Endothelial cell (in vitro differentiated cells): ENCODE data around the gene TRPM2. TPM values are rescaled to one million over a fixed set of nuclear protein-coding genes. Genes with fewer than 3 reads are reported as not detected.
A peak's percentile ranks its signal among the peaks of the same experiment; 100 is the strongest.
"Not testable (repeated sequence)": the region's sequence is repeated elsewhere in the genome, so short reads cannot be mapped to it uniquely, and the experiment has no call there.

Experiments used
- DNase-seq: peaks from one replicate; pipeline ENCODE4 v3.0.0; 2021; ENCODE audit warnings: low spot score
- H3K27ac Mint-ChIP-seq: one replicate; pipeline ENCODE4 v1.8.0; 2021; ENCODE audit warnings: mixed read lengths, inconsistent platforms; ENCODE audit not compliant: unreplicated experiment
- H3K27me3 Mint-ChIP-seq: one replicate; pipeline ENCODE4 v1.8.0; 2021; ENCODE audit warnings: mild to moderate bottlenecking, moderate library complexity, mixed read lengths, inconsistent platforms; ENCODE audit not compliant: unreplicated experiment
- H3K36me3 Mint-ChIP-seq: one replicate; pipeline ENCODE4 v1.8.0; 2021; ENCODE audit warnings: mild to moderate bottlenecking, low read depth, mixed read lengths, inconsistent platforms; ENCODE audit not compliant: unreplicated experiment
- H3K4me1 Mint-ChIP-seq: one replicate; pipeline ENCODE4 v1.8.0; 2021; ENCODE audit warnings: mild to moderate bottlenecking, mixed read lengths, inconsistent platforms; ENCODE audit not compliant: unreplicated experiment
- H3K4me3 Mint-ChIP-seq: one replicate; pipeline ENCODE4 v1.8.0; 2021; ENCODE audit warnings: mild to moderate bottlenecking, mixed read lengths, inconsistent platforms; ENCODE audit not compliant: unreplicated experiment
- H3K9me3 Mint-ChIP-seq: one replicate; pipeline ENCODE4 v1.8.0; 2021; ENCODE audit warnings: mixed read lengths, inconsistent platforms; ENCODE audit not compliant: unreplicated experiment
- CTCF ChIP-seq: fragments of 200-600 bp; sonication (generic); IDR thresholded peaks from one replicate; pipeline ENCODE4 v1.5.0; 2021; ENCODE audit warnings: antibody characterized with exemption; ENCODE audit not compliant: unreplicated experiment
- total RNA-seq: library from RNA; stranded (reverse); fragmentation: NEBNext Ultra II Directional; extraction: Animal tissue kit (Norgen Biotek cat#: 25700); gene quantifications from one replicate; pipeline ENCODE4 v1.2.1, GENCODE V29; 2021; ENCODE audit not compliant: unreplicated experiment

Gene TRPM2
- total RNA-seq, 1 donor from 2014 or later: 0.15 TPM

- Mint-ChIP-seq H3K27ac (no peak overlapping the region), H3K4me3 (no peak overlapping the region), H3K36me3 (peaks cover 3% of the 10 kb centered on the region), H3K9me3 (no peaks in the 10 kb centered on the region), H3K27me3 (peaks cover 6% of the 10 kb centered on the region), H3K4me1 (no peaks in the 10 kb centered on the region)
- TF ChIP-seq CTCF: no peak
- DNase-seq: no peak
Measured at GRCh38 chr21:44413566-44414290, 60.3 kb downstream of the TRPM2 start.

GRCh38 chr21:44414291-44415072 is 61.1 kb downstream of the TRPM2 start:
- Mint-ChIP-seq H3K4me1 (no peaks in the 10 kb centered on the region), H3K36me3 (peaks cover 4% of the 10 kb centered on the region), H3K27ac (no peak overlapping the region), H3K4me3 (no peak overlapping the region), H3K27me3 (peaks cover 5% of the 10 kb centered on the region), H3K9me3 (peaks cover 3% of the 10 kb centered on the region)
- no peak for DNase-seq
- no peak for TF ChIP-seq CTCF

DNA sequence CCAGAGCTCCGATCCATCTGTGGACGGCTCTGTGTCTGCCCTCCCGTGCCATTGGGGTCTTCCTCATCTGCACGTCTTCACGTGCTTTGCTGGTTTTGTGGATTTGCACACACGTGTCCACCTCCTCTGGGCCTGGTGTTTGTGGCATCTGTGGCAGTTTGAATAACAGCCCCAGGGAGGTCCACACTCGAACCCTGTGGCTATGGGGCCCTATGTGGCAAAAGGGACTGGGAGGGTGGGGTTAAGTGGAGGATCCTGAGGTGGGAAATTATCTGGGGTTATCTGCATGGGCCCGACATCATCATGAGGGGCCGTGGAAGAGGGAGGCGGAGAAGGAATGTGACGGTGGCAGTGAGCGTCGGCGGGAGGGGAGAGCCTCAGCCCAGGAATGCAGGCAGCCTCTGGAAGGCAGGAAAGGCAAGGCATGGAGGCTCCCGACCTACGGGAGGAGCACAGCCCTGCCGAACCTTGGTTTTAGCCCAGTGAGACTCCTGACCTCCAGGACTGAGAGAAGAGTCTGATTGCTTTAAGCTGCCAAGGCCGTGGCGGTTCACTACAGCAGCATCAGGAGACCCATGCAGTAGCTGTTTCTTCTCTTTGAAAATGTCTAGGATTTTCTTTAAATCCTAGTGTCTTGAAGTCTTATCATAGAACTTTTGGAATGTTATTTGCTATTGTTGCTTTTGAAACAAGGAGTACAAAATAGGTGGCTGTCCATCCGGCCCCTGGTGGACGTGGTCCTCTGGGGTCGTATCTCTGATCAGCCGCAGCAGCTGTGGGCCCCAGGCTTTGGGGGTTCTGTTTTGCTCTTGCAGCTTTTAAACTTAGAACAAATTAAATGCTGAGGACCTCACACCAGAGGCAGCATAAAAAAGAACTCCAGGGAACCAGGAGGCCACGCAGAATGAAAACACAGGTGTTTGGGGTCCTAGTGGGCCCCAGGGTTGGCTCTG is 61.9 kb downstream of the TRPM2 start:
- no peak for DNase-seq
- Mint-ChIP-seq H3K4me3 (peak overlapping the region; percentile 9), H3K27me3 (peaks cover 5% of the 10 kb centered on the region), H3K36me3 (peaks cover 8% of the 10 kb centered on the region), H3K27ac (no peak overlapping the region), H3K4me1 (no peaks in the 10 kb centered on the region), H3K9me3 (peaks cover 5% of the 10 kb centered on the region)
- no peak for TF ChIP-seq CTCF

DNA sequence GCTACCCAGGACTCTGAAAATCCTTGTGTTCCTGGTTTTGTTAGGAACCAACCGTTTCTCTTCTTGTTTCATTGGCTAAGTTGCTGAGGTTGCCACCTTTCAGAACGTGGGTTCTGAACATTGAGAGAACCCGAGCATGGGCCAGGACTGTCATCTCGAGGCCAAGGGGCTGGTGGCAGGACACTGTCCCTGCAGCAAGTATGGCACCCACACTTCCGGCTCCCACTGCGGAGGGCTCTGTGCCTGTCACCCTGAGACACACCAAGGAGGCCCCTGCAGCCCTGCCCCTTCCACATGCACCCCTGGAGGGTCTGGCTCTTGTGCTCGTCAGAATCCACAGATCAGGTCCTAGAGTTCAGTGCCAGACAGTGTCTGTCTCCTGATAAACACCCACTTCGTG is 62.8 kb downstream of the TRPM2 start:
- Mint-ChIP-seq H3K27me3 (peaks cover 1% of the 10 kb centered on the region), H3K36me3 (peaks cover 8% of the 10 kb centered on the region), H3K4me3 (no peak overlapping the region), H3K4me1 (no peaks in the 10 kb centered on the region), H3K9me3 (peaks cover 5% of the 10 kb centered on the region), H3K27ac (no peak overlapping the region)
- no peak for TF ChIP-seq CTCF
- DNase-seq: no peak

GRCh38 chr21:44417621-44418107 is 64.2 kb downstream of the TRPM2 start:
- not testable (repeated sequence) for H3K9me3 Mint-ChIP-seq, DNase-seq, H3K36me3 Mint-ChIP-seq, H3K4me1 Mint-ChIP-seq, H3K27ac Mint-ChIP-seq, H3K4me3 Mint-ChIP-seq, H3K27me3 Mint-ChIP-seq
